Caco-2 (cell line): Measurements from ENCODE around the gene RAB11FIP4. TPM values are rescaled to one million over a fixed set of nuclear protein-coding genes. Genes with fewer than 3 reads are reported as not detected.

Source experiments
- BruUV-seq: library from RNA; stranded (reverse); fragments of 400-500 nt; replicated peaks from 2 replicates; lab custom pipeline; 2021; lab: Mats Ljungman, UMichigan
- CTCF ChIA-PET: fragments of 300-600 bp; sonication (Branson Sonifier 250); formaldehyde crosslinking; loops from one replicate; lab custom pipeline; 2022; ENCODE audit warnings: antibody characterized with exemption; lab: Charles Lee
- POLR2A ChIA-PET: fragments of 300-600 bp; sonication (Branson Sonifier 250); formaldehyde crosslinking; loops from one replicate; lab custom pipeline; 2022; ENCODE audit warnings: antibody characterized with exemption; lab: Charles Lee
- DNase-seq, 2 experiments: peaks; one replicate each; pipeline versions ENCODE4 v3.0.0 to v3.0.0-alpha.2; 2020 to 2022
- H3K27me3 ChIP-seq: replicated peaks from 2 replicates; pipeline ENCODE4 v1.6.0; 2011; ENCODE audit warnings: low read length; ENCODE audit not compliant: control insufficient read depth, insufficient read depth
- H3K36me3 ChIP-seq: 2 replicates; pipeline ENCODE4 v1.5.1; 2011; ENCODE audit warnings: low read length; ENCODE audit not compliant: control insufficient read depth, insufficient read depth
- H3K4me1 ChIP-seq: fragments of 250-450 bp; sonication (Bioruptor Pico); 2 replicates; pipeline ENCODE4 v1.5.1; 2020; ENCODE audit warnings: mild to moderate bottlenecking
- H3K4me3 ChIP-seq: 2 replicates; pipeline ENCODE4 v1.5.1; 2011; ENCODE audit warnings: low read depth, mild to moderate bottlenecking, control low read depth, low read length
- H3K9me3 ChIP-seq: fragments of 250-450 bp; sonication (Bioruptor Pico); 2 replicates; pipeline ENCODE4 v1.5.1; 2020; ENCODE audit warnings: mild to moderate bottlenecking, moderate library complexity
- H3K27ac Mint-ChIP-seq: one replicate; pipeline ENCODE4 v1.8.0; 2022; ENCODE audit warnings: mixed read lengths; ENCODE audit not compliant: unreplicated experiment
- H3K27me3 Mint-ChIP-seq: one replicate; pipeline ENCODE4 v1.8.0; 2022; ENCODE audit warnings: mixed read lengths; ENCODE audit not compliant: insufficient read depth, unreplicated experiment
- H3K36me3 Mint-ChIP-seq: one replicate; pipeline ENCODE4 v1.8.0; 2022; ENCODE audit warnings: mild to moderate bottlenecking, mixed read lengths; ENCODE audit not compliant: insufficient read depth, unreplicated experiment
- H3K4me1 Mint-ChIP-seq: one replicate; pipeline ENCODE4 v1.8.0; 2022; ENCODE audit warnings: low read depth, mixed read lengths; ENCODE audit not compliant: unreplicated experiment
- H3K4me3 Mint-ChIP-seq: one replicate; pipeline ENCODE4 v1.8.0; 2022; ENCODE audit warnings: mild to moderate bottlenecking, moderate library complexity, mixed read lengths; ENCODE audit not compliant: unreplicated experiment
- H3K9me3 Mint-ChIP-seq: one replicate; pipeline ENCODE4 v1.8.0; 2022; ENCODE audit warnings: mixed read lengths; ENCODE audit not compliant: unreplicated experiment
- CTCF ChIP-seq, 2 experiments: fragments of 200-600 bp in 1 of 2; IDR thresholded peaks; 1 replicate in 1 of 2; 2 replicates in 1 of 2; pipeline versions ENCODE4 v1.5.1 to v1.8.0; 2011 to 2022; ENCODE audit warnings: antibody characterized with exemption in 1 of 2, control low read depth in 1 of 2, inconsistent platforms in 1 of 2, low read depth in 1 of 2, low read length in 1 of 2, mild to moderate bottlenecking in 1 of 2, moderate library complexity in 1 of 2; ENCODE audit not compliant: insufficient read depth in 1 of 2, severe bottlenecking in 1 of 2, unreplicated experiment in 1 of 2
- intact Hi-C: fragments of 100-400 bp; cut with micrococcal nuclease; formaldehyde crosslinking; loops from one replicate; pipeline ENCODE4 v1.10.0; 2022; ENCODE audit not compliant: unreplicated experiment
- total RNA-seq: library from RNA; stranded (reverse); gene quantifications from 2 replicates; pipeline ENCODE4 v1.2.3, GENCODE V29; 2022

RAB11FIP4 gene
- total RNA-seq, 1 experiment from 2014 or later, result 90.3 TPM

GRCh38 chr17:31560616-31561235, 169.3 kb downstream of the RAB11FIP4 start:
- TF ChIP-seq CTCF (IDR thresholded peaks at IDR 0.05; ENCODE audit: insufficient read depth in 1 of 2, low read depth in 1 of 2, low read length in 1 of 2, severe bottlenecking in 1 of 2, unreplicated experiment in 1 of 2), result no peak
- CTCF ChIA-PET, result interaction anchor here (0.5 to 2.9 kb wide), 4 partner anchors 11 to 284 kb away, joined by 3 to 30 read pairs (median 8); no protein-coding TSS in a partner anchor
- Histone ChIP-seq H3K36me3 (no peaks in the 10 kb centered on the region), H3K4me1 (peaks cover 18% of the 10 kb centered on the region), H3K27me3 (no peaks in the 10 kb centered on the region), H3K9me3 (no peaks in the 10 kb centered on the region), H3K4me3 (peak overlapping the region; percentile 94)
- intact Hi-C loops, result loop anchor here (10.0 kb wide), 1 partner anchor 134 kb away; no protein-coding TSS in a partner anchor
- TSS peak; percentile 37 for BruUV-seq
- POLR2A ChIA-PET, result interaction anchor here (1.2 kb wide), 1 partner anchor 282 kb away, joined by 3 read pairs; no protein-coding TSS in a partner anchor
- Mint-ChIP-seq H3K27me3 (no peaks in the 10 kb centered on the region), H3K4me3 (peak overlapping the region; percentile 89), H3K4me1 (peaks cover 30% of the 10 kb centered on the region), H3K27ac (peak overlapping the region; percentile 86), H3K36me3 (peaks cover 21% of the 10 kb centered on the region), H3K9me3 (no peaks in the 10 kb centered on the region)
- DNase-seq, result no peak

GRCh38 chr17:31561469-31562375, 170.2 kb downstream of the RAB11FIP4 start:
- no peak for TF ChIP-seq CTCF (IDR thresholded peaks at IDR 0.05; ENCODE audit: insufficient read depth in 1 of 2, low read depth in 1 of 2, low read length in 1 of 2, severe bottlenecking in 1 of 2, unreplicated experiment in 1 of 2)
- H3K4me3 ChIP-seq, result peak overlapping the region; percentile 94
- H3K36me3 ChIP-seq, result no peaks in the 10 kb centered on the region
- H3K4me1 ChIP-seq, result peaks cover 18% of the 10 kb centered on the region
- H3K4me3 Mint-ChIP-seq, result peak overlapping the region; percentile 89
- no peaks in the 10 kb centered on the region for H3K9me3 ChIP-seq
- CTCF ChIA-PET, result interaction anchor here (0.5 to 1.9 kb wide), 6 partner anchors 8 to 1435 kb away, joined by 3 to 10 read pairs (median 7); no protein-coding TSS in a partner anchor
- POLR2A ChIA-PET, result interaction anchor here (0.6 to 0.9 kb wide), 4 partner anchors 11 to 297 kb away, joined by 3 to 5 read pairs (median 4); partner anchors contain the start of gene COPRS
- peaks cover 30% of the 10 kb centered on the region for H3K4me1 Mint-ChIP-seq
- TSS peak; percentile 32 for BruUV-seq
- DNase-seq, result peak in 1 of 2 experiments; percentile 43
- H3K27me3 ChIP-seq, result no peaks in the 10 kb centered on the region
- no peaks in the 10 kb centered on the region for H3K9me3 Mint-ChIP-seq
- peaks cover 21% of the 10 kb centered on the region for H3K36me3 Mint-ChIP-seq
- intact Hi-C loops, result loop anchor here (1.0 to 10.0 kb wide), 2 partner anchors 11 to 133 kb away; no protein-coding TSS in a partner anchor
- no peaks in the 10 kb centered on the region for H3K27me3 Mint-ChIP-seq
- peak overlapping the region; percentile 86 for H3K27ac Mint-ChIP-seq
